Measurements from ENCODE around the gene PRKCE. TPM values are rescaled to one million over a fixed set of nuclear protein-coding genes. Genes with fewer than 3 reads are reported as not detected.
A peak's percentile ranks its signal among the peaks of the same experiment; 100 is the strongest.

The PRKCE gene
- total and polyA plus RNA-seq, 2 experiments from 2014 or later = 0.94 to 1.2 TPM

GRCh38 chr2:45813003-45813941 lies 161.8 kb downstream of the PRKCE start:
- Histone ChIP-seq H3K27ac (ENCODE audit: low read depth) (no peak overlapping the region), H3K79me2 (replicated peaks; ENCODE audit: insufficient read depth) (no peaks in the 10 kb centered on the region), H3K4me2 (no peak overlapping the region), H2AFZ (peak overlapping the region; percentile 28; the same call in 1 of the 2 replicates), H3K4me1 (ENCODE audit: insufficient read depth) (no peaks in the 10 kb centered on the region), H3F3A (replicated peaks; ENCODE audit: low read depth) (no peaks in the 10 kb centered on the region), H4K20me1 (replicated peaks; ENCODE audit: insufficient read depth) (no peaks in the 10 kb centered on the region), H3K9me2 (ENCODE audit: insufficient read depth) (0 out of 2 replicates have a peak, but pooled peaks cover 3% of the 10 kb centered on the region), H3K4me3 (no peak overlapping the region), H3K36me3 (ENCODE audit: insufficient read depth) (no peaks in the 10 kb centered on the region), H3K27me3 (ENCODE audit: insufficient read depth) (no peaks in the 10 kb centered on the region)
- peaks cover 25% of the 10 kb centered on the region for H3K4me1 Mint-ChIP-seq
- no peaks in the 10 kb centered on the region for H3K9me3 Mint-ChIP-seq
- TF ChIP-seq JUNB (IDR thresholded peaks at IDR 0.05; ENCODE audit: unreplicated experiment) = no peak
- no peak for TF ChIP-seq CTCF (conservative IDR thresholded peaks at IDR 0.05; ENCODE audit: low read depth in 2 of 2)
- TF ChIP-seq ZNF331 (CRISPR knock-in tag; IDR thresholded peaks at IDR 0.05; ENCODE audit: low read depth) = no peak
- no peak for TF ChIP-seq EZH2 (IDR thresholded peaks at IDR 0.05; ENCODE audit: low read depth, unreplicated experiment)
- TF ChIP-seq POLR2AphosphoS5 (IDR thresholded peaks at IDR 0.05; ENCODE audit: low read depth) = no peak
- DNase-seq (ENCODE audit: low spot score) = no peak
- H3K27me3 Mint-ChIP-seq (ENCODE audit: insufficient read depth, low read depth, poor library complexity) = peaks cover 4% of the 10 kb centered on the region
- no peak overlapping the region for H3K4me3 Mint-ChIP-seq
- H3K36me3 Mint-ChIP-seq (ENCODE audit: low read depth) = no peaks in the 10 kb centered on the region
- no peak for ATAC-seq
- no peak overlapping the region for H3K27ac Mint-ChIP-seq

GRCh38 chr2:45814488-45814887 lies 163.0 kb downstream of the PRKCE start:
- H3K36me3 Mint-ChIP-seq (ENCODE audit: low read depth) = no peaks in the 10 kb centered on the region
- ATAC-seq = no peak
- H3K4me1 Mint-ChIP-seq = peaks cover 27% of the 10 kb centered on the region
- H3K27me3 ChIP-seq (ENCODE audit: insufficient read depth) = no peaks in the 10 kb centered on the region
- H3K27me3 Mint-ChIP-seq (ENCODE audit: insufficient read depth, low read depth, poor library complexity) = peaks cover 4% of the 10 kb centered on the region
- no peak overlapping the region for H3K4me3 ChIP-seq
- H3K36me3 ChIP-seq (ENCODE audit: insufficient read depth) = no peaks in the 10 kb centered on the region
- no peak overlapping the region for H3K27ac ChIP-seq (ENCODE audit: low read depth)
- no peaks in the 10 kb centered on the region for H3K79me2 ChIP-seq (replicated peaks; ENCODE audit: insufficient read depth)
- no peaks in the 10 kb centered on the region for H3F3A ChIP-seq (replicated peaks; ENCODE audit: low read depth)
- no peaks in the 10 kb centered on the region for H4K20me1 ChIP-seq (replicated peaks; ENCODE audit: insufficient read depth)
- DNase-seq (ENCODE audit: low spot score) = no peak
- H3K4me2 ChIP-seq = no peak overlapping the region
- 0 out of 2 replicates have a peak, but pooled peaks cover 3% of the 10 kb centered on the region for H3K9me2 ChIP-seq (ENCODE audit: insufficient read depth)
- no peaks in the 10 kb centered on the region for H3K4me1 ChIP-seq (ENCODE audit: insufficient read depth)
- no peaks in the 10 kb centered on the region for H3K9me3 Mint-ChIP-seq
- H2AFZ ChIP-seq = no peak overlapping the region
- H3K4me3 Mint-ChIP-seq = no peak overlapping the region
- H3K27ac Mint-ChIP-seq = no peak overlapping the region
- TF ChIP-seq JUNB (IDR thresholded peaks at IDR 0.05; ENCODE audit: unreplicated experiment) (no peak), POLR2AphosphoS5 (IDR thresholded peaks at IDR 0.05; ENCODE audit: low read depth) (no peak), ZNF331 (CRISPR knock-in tag; IDR thresholded peaks at IDR 0.05; ENCODE audit: low read depth) (no peak), REST (IDR thresholded peaks at IDR 0.05; ENCODE audit: unreplicated experiment) (no peak), EZH2phosphoT487 (IDR thresholded peaks at IDR 0.05; ENCODE audit: unreplicated experiment) (no peak), NANOG (IDR thresholded peaks at IDR 0.05; ENCODE audit: borderline replicate concordance) (no peak), EZH2 (IDR thresholded peaks at IDR 0.05; ENCODE audit: low read depth, unreplicated experiment) (no peak), ZNF114 (CRISPR knock-in tag; IDR thresholded peaks at IDR 0.05) (no peak), CTCF (conservative IDR thresholded peaks at IDR 0.05; ENCODE audit: low read depth in 2 of 2) (no peak), ETS1 (IDR thresholded peaks at IDR 0.05) (no peak)
